NCI-H187 (cell line): ENCODE results near the gene FBL.
A peak's percentile ranks its signal among the peaks of the same experiment; 100 is the strongest.
"Not testable (repeated sequence)": the region's sequence is repeated elsewhere in the genome, so short reads cannot be mapped to it uniquely, and the experiment has no call there.

Source experiments
- DNase-seq, 2 experiments: peaks; one replicate each; lab custom pipeline; 2025; lab: John Stamatoyannopoulos, UW

Gene FBL

DNA sequence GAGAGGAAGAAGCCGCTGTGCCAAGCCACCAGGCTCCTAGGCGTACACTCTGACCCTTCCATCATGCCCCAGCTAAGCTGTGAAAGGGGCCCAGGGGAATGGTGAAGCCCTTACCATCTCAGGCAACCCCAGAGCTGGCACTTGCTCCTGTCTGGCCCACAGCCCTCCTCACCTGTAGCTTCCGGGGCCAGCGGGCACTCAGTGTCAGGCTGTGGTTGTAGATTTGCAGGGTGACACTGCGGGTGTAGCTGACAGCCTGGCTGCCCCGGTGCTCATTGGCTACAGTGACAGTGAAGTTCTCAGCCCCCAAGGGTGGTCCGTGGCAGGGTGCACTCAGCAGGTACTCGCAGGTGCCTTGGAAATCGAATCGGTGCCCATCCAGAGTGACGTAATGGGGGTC is 30.3 kb upstream of the FBL start:
- DNase-seq, result not testable (repeated sequence)

DNA sequence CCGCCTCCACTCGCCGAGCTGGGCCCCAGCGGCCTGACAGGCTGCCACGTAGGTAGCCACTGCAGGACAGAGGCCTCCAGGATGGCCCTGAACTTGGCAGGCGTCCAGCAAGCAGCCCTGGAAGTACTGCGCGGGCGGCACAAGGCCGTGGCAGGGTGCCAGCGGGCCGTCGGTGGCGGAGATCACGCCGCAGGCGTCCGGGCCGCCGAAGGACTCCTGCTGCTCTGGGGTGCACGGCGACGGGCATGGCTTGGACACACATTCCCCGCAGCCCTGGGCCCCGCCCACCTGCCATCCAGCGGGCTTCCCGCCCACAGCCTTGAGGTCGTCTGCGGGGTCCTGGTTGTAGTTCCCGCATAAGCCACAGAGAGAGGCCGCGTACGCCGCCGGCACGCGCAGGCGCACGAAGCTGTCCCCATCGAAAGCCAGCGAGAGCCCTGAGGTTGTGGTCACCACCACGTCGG is 29.3 kb upstream of the FBL start:
- DNase-seq, result not testable (repeated sequence)

DNA sequence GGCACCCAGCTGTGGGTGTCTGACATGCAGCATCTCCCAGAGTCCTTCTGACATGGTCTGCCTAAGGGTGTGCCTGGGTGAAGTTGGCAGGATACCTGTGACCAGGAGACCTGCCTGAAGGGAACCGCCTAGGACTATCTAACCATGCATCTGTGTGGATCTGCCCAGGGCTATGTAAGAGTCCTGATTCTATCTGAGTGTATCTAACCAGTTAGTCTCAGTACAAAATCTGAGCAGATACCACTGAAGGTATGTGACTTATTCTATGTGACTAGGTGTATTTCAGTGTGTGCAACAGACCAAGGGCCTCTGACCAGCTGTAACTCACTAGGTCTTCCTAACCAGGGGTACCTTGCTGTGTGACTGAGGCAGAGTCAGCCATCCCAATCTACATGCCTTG is 28.2 kb upstream of the FBL start:
- DNase-seq, result no peak

DNA sequence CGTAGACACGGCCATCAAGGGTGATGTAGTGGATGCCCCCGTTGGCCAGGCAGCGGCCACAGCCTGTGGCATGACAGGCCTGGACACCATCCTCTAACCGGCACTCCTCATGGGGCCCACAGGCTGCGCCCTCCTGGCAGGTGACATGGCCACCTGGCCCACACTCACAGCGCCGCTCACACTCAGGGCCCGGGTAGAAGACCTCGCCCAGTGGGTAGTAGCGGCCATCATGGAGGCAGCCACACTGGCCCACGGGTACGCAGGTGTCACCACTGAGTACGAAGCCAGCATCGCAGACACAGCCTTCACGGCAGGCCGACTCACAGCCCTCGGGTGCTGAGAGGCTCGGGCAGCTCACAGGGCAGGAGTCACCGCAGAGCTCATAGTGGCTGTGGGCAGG is 27.2 kb upstream of the FBL start:
- DNase-seq, result no peak

DNA sequence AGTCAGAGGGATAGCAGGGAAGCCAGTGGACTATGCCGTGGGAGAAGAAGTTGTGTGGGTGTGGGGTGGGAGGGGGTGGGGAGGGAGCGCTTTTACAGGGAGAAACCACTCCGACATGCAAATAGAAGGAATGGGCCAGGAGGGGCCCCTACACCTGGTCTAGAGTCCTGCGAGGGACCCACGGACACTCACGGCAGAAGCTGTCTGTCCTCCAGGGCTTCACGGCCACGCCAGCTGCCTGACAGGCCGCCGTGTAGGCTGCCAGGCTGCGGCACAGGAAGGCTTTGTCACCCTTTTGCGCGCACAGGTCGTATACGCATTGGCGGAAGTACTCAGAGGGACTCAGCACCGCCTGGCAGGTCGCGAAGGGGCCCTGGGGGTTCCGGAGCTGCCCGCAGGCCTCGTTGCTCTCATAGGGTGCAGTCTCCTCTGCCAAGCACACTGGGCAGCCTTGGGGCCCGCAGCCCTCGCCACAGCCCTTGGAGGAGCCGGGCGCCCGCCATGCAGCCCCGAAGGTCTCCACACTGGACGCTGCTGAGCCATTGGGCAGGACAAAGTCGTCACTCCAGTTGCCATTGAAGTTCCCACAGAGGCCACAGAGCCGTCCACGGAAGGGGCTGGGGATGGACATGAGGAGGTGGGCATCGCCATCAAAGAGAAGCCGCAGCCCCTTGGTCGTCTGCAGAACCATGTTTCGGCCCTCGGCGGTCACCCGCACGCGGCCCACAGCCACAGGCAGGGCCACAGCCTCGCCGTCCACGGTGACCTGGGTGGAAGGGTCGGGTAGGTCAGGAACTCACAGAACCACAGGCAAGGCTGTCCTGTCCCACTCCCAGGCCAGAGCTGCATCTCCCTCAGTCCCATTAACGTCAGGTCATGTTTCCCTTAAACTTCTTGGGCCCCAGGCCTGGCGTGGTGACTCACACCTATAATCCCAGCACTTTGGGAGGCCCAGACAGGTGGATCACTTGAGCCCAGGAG is 26.0 kb upstream of the FBL start:
- no peak for DNase-seq

DNA sequence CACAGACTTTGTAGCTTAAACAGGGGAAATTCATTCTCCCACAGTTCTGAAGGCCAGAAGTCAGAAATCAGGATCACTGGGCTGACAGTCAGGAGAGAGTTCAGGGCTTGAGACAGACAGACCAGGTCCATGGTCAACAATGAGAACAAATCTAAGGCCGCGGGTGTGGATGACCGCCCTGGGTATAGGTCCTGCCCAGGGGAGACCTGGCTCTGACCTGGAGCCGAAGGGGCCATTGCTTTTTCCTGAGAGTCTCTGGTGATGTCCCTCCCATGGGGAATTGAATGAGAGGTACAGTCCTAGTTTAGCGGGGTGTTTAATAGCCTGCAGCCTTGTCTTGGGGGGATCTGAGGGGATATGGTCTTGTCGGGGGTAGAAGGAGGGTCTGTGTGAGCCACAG is 25.2 kb upstream of the FBL start:
- no peak for DNase-seq

DNA sequence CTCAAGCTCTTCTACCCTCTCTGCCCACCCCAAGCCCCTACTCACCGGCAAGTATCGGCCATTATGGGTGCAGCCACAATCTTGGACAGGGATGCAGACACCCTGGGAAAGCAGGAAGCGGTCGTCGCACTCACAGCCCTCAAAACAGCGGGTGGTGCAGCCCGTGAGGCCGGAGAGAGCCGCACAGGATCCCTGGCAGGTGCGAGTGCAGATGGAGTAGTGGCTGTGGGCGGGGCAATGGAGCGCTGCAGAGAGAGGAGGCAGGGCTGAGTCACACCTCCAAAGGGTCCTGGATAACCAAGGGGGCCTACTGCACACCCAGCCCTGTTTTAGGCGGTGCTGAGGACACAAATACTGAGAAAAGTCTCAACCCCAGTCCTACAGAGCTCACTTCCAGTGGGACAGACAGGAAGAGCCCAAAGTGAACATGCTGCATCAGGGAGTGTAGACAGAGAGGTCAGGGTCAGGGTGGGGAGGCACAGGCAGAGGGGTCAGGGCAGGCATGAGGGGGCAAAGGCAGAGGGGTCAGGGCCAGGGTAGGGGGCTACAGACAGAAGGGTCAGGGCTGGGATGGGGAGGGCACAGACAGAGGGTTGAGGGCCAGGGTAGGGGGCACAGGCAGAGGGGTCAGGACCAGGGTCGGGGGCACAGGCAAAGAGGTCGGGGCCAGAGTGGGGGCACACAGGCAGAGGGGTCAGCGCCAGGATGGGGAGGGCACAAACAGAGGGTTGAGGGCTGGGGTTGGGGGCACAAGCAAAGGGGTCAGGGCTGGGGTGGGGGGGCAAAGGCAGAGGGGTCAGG is 24.2 kb upstream of the FBL start:
- DNase-seq, result peak; percentile 68 to 78

DNA sequence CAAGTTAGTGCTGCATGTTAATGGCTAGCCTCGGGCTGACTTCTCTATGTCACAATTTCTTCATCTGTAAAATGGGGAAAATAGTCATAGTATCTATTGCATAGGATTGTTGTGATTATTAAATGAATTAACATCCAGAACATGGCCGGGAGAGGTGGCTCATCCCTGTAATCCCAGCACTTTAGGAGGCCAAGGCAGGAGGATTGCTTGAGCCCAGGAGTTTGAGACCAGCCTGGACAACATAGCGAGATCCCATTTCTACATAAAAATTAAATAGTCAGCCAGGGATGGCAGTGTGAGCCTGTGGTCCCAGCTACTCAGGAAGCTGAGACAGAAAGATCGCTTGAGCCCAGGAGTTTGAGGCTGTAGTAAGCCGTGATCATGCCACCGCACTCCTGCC is 21.8 kb upstream of the FBL start:
- no peak for DNase-seq

DNA sequence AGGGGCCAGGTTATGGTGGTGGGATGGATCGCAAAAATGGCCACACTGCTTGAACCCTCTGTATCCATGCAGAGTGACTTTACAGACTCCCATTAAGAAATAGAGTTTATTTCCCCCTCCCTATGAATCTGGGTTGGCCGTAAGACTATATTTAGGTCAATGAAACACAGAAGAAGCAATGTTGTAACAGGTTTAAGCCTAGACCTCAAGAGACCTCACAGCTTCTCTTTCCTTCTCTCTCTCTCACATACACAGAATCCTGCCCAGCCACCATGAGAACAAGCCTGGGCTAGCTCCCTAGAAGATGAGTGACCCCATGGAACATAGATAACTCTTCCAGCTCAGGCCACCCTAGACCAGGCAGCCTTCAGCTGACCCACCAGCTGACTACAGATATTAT is 21.0 kb upstream of the FBL start:
- no peak for DNase-seq

DNA sequence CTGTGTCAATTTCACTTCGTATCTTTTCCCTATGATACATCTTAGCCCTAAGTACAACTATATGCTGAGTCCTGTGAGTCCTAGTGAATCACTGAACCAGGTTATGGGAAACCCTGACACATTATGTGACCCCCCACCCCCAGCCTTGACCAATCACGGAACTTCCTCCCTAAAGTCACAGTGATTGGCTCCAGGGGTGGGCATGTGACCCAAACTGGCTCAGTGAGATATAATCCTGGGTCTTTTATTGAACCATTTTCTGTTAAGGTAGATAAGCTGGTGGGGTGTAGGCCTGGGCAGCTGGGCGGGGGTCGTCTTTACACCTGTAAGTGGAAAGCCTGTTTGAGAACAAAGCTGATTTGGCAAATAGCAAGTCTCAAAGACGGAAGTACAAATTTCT is 19.8 kb upstream of the FBL start:
- DNase-seq, result no peak

DNA sequence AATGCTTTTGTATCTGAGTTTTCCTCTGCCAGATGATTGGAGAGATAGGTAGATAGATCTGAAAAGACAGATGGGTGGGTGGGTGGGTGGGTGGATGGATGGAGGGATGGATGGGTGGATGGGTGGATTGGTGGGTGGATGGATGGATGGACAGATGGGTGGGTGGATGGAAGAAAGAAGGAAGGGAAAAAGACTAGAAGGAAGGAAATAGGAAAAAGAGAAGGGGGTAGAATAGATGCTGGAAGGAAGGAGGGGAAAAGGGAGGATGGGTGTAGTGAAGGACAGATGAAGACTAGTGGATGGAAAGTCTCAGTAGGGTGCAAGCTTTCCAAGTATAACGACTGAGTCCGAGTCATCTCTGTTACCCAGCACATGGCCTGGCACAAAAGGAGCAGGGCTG is 19.0 kb upstream of the FBL start:
- DNase-seq, result no peak

DNA sequence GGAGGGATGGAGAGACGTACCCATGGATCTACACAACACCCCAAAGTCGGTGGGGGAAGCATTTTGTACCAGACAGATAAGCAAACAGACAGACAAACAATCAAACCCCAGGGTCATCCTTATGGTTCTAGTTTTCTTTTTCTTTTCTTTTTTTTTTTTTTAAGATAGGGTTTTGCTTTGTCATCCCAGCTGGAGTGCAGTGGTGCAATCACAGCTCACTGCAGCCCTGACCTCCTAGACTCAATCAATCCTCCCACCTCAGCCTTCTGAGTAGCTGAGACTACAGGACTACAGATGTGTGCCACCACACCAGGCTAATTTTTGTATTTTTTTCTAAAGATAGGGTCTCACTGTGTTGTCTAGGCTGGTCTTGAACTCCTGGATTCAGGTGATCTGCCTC is 17.9 kb upstream of the FBL start:
- no peak for DNase-seq

DNA sequence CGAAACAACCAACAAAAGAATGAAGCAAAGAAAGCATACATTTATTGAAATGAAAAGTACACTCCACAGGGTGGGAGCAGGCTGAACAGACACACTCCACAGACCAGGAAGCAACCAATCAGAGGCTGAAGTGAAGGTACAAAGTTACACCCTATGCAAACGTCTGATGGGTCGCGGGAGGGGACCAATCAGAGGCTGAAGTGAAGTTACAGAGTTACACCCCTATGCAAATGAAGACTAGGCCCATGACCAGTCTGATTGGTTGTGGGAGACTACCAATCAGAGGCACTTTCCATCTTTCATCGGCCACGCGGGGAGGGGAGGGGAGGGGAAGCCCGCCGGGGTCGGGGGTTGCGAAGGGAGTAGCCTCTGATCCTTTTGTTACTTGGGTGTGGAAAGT is 12.4 kb upstream of the FBL start:
- DNase-seq, result no peak

DNA sequence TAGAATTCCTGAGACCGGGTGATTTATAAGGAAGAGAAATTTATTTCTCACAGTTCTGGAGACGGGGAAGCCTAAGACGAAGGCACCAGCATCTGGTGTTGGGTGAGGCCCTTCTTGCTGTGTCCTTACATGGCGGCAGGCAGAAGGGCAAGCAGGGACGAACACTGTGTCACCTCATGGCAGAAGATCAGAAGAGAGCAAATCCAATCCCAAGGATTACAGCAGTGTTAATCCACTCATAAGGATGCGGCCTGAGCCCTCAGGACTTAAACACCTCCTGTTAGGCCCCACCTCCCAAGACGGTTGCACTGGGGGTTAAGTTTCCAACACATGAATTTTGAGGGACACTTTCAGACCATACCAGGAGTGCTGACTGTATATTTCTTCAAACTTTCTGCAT is 6.7 kb upstream of the FBL start:
- no peak for DNase-seq

DNA sequence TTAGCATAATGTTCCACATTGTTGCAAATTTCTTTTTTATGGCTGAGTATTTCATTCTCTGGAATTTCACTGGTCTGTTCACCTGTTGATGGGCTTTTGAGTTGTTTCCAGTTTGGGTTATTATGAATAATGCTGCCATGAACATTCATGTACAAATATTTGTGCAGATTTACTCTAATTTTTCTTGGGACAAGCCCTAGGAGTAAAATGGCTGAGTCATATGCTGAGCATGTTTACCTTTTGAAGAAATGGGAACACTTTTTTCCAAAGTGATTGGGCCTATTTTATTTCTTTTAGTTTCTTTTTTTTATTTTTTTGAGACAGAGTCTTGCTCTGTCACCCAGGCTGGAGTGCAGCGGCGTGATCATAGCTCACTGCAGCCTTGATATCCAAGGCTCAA is 4.7 kb upstream of the FBL start:
- DNase-seq, result no peak

DNA sequence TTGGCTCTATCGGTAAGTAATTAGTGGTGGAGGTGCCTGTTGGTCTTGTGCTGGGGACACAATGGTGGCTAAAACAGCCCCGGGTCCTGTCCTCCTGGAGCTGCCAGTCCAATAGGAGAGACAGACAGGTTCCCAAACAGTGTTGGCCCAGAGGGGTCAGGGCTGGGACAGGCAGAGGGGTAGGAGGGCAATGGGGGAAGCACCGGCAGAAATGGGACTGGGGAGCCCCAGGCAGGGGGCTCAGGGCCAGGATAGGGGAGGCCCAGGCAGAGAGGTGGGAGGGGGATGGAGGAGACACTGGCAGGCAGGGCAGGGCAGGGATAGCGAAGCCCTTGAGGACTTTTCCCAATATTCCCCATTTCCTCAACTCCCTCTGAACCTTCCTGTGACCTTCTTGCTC is 2.2 kb upstream of the FBL start:
- no peak for DNase-seq

DNA sequence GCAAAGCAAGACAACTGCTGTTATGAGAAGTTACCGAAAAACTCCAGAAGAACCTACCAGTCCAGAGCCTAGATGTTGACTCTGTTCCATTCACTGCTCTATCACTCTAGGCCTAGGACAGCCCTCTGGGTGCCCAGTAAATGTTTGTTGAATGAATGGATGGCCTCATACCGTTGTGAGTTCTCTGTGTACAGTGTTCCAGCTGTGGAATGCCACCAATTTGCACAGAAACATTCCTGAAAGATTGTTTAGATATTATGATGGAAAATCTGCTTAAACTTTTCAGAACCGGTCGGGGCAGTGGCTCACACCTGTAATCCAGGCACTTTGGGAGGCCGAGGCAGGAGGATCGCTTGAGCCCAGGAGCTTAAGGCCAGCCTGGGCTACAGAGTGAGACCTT is 1.3 kb upstream of the FBL start:
- DNase-seq, result no peak

DNA sequence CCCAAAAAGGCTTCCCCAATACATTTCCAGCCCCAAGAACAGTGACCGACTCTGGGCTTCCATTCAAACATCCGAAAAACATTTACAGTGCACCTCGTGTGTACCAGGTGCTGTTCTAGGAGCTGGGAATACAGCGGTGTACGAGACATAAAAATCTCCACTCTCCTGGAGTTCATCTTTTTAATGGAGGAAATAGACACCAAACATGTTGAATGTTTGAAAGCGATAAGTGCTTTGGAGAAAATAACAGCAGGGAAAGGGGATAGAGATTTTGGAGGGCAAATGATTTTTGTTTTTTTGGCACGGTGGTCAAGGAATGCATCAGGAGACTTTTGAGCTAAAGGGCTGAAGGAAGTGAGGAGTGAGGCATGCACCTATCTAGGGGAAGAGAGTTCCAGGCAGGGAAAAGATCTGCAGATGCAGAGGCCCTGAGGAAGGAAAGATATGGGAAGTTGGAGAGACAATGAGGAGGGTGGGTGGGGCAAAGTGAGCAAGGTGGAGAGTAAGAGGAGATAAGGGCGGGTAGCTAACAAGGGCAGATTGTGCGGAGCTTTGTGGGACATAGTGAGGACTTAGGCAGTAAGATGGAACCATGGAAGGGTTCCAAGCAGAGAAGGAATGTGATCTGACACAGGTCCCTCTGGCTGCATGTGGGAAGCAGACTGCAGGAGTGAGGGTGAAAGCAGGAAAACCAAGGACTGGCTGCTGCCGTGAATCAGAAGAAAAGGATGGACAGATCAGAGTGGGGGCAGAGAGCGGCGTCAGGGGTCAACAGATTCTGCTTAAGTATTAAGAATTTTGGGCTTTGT is 703 bp upstream of the FBL start:
- DNase-seq, result no peak

DNA sequence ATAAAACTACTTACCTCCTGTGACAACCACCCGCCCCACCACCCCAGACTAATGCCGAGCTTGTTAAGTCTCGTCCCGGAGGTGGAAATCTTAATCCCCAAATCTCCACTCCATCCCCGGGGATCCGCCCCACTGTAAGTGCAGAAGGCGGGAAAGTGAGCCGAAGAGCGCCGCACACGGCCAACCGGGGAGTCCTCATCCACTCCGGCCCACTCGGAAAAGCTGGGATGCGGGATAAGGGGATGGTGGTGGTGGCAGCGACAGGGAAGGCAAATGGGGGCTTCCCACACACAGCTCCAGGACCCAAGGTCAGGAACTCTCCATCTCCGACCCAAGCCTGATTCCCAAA is 621 bp downstream of the FBL start:
- no peak for DNase-seq

DNA sequence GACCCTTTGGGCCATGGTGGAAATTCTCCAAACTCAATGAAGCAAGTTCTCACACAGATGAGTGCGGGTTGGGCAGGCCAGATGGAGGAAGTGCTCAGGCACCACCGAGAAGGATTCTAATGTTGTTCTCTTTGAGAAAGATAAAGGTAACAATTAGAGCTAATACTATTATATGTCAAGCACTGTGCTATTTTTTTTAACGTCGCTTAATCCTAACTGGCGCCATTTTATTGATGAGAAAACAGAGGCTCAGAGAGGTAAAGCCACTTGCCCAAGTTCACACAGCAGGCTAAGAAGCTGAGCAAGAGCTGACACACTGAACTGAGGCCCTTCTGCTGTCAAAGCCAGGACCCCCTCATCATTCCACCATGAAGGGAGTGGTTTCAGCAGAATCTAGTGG is 1.0 kb downstream of the FBL start:
- DNase-seq, result no peak

DNA sequence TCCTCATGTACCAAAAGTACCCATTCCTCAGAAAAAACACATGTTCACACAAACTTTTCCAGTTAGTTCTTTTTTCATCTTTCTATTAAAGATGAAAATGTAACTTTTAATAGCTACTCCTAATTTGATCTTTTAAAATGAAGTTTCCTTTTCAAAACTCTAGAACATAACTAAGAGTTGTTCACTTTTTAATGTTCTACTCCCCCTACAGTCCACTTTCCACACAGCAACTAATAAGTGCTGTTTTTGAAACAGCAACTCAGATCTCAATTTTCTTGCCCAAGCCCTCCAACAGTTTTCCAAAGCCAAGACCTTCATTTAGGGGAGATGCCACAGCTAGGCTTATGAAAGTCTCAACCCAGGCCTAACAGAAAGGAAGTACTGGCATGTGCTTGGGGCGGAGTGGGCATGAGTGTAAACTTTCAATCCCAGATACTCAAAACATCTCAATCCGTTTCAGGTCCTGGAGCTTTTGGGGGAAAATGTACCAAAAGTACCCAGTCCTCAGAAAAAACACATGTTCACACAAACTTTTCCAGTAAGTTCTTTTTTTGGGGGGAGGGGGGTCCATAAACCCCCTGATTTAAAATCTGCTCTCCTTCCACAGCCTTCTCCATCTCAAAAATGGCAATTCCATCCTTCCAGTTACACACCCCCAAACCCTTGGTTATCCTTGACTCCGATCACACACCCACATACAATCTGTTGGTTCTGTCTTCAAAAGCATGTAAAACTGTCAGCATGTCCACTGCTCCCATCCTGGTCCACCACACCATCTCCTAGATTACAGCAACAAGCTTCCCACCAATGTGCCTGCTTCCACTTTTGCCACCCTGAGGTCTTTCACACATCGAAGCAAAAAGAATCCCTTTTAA is 2.0 kb downstream of the FBL start:
- DNase-seq, result no peak
